ENCODE results near the gene RASGRF1. TPM values are rescaled to one million over a fixed set of nuclear protein-coding genes. Genes with fewer than 3 reads are reported as not detected.

Gene RASGRF1
- total RNA-seq, 1 donor from 2014 or later: 7.4 TPM

DNA sequence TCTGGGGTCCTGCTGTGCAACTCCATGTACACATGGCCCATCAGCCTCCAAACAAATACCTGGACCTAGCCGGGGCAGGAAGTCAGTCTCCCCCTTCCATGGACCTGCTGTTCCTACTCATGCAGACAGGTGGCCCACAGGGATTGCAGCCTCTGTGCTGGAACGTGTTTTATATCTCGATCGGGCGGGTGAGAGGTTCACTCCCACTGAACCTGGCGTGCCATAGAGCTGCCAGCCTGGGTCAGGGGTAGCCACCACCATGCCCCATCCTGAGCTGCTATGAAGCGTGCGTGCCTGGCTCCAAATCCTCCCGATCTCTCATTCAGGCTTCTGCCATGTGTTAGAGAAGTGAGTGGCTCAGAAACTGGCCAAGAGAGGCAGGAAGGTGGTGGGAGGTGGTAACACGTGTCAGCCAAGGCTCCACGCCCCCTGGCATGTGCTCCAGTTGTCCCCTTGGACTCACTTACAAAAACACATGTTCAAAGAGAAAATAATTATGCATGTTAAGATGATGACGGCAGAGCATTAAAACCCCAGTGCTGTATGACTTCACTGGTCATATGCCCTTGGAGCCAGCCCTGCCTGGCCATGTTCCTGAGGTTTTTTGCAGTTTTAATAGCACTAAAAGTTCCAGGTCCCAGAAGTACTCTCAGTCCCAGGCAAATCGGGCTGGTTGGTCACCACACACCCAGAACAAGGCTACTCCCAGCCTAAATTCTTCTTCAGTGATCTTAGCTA is 176.4 kb downstream of the RASGRF1 start:
- peak; percentile 72 for DNase-seq (ENCODE audit: low read depth)

DNA sequence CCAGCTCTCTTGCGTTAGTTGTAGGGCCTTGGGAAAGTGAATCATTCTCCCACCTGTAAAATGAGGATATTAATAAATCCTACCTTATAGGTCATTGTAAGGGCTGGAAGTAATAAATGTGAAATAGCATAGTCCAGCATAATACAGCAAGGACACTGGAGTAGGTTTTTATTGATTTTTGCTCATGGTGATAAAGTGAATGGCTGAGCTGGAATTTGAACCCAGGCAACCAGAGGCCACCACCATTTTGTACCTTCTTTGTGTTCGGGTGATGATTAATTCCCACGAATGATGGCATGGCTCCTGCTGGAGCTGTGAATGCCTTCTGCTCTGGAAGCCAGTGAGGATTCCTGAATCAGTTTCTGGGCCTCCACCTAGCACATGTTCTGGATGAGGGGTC is 177.6 kb downstream of the RASGRF1 start:
- no peak for DNase-seq (ENCODE audit: low read depth)

DNA sequence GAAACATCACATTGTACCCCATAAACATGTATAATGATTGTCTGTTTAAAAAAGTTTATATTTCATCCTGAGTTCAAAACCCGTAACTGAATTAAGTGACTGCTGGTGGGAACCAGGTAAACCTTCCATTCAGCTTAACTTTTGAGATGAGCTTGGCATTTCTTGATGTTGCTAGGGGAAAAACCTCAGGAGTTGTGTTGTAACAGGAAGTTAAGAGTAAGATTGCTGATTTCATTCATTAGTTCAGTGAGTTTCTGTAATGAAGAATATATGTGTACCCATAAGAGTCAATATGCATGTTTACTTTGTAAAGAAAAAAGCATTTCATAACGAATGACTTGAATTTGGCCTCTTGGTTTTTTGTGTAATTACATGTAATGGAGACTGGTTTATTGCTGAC is 178.3 kb downstream of the RASGRF1 start:
- no peak for DNase-seq (ENCODE audit: low read depth)

DNA sequence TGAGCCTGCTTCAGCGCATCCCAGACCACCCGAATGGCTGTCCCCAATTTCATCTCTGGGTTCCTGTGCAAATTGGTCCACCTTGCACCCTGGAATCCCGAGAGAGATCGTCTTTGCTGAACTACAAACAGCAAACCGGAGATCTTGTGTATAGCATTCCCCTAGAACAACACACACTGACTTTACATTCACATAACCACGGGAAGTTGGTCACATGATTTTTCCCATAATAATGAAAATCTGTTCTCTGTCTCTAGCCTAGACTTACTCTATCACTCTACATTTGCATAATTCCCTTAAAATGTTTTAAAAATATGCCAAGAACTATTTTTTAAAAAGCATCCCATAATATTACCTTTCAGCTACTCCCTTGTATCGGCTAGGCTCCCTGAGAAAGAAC is 180.3 kb downstream of the RASGRF1 start:
- DNase-seq (ENCODE audit: low read depth): no peak

Other genes with a start within 250 kb of the RASGRF1 start
- 527 and 616 TPM in 2 replicates for gene MORF4L1, start 217.9 kb downstream of the RASGRF1 start, total RNA-seq
- gene CTSH, start 145.7 kb downstream of the RASGRF1 start, total RNA-seq: 1,721 and 2,454 TPM in 2 replicates
- gene ANKRD34C, start 191.9 kb upstream of the RASGRF1 start, total RNA-seq: 0.05 and 0.21 TPM in 2 replicates
- gene TMED3, start 220.3 kb upstream of the RASGRF1 start, total RNA-seq: 129 and 134 TPM in 2 replicates

Data from myocyte (in vitro differentiated cells).